Measurements from ENCODE around the gene APC. TPM values are rescaled to one million over a fixed set of nuclear protein-coding genes. Genes with fewer than 3 reads are reported as not detected.

APC gene
- total RNA-seq, 1 experiment from 2014 or later = 47.6 TPM

GRCh38 chr5:112870966-112871365 is 133.3 kb downstream of the APC start:
- Mint-ChIP-seq H3K27ac (ENCODE audit: unreplicated experiment) (no peak overlapping the region), H3K4me3 (ENCODE audit: low read depth, unreplicated experiment) (no peak overlapping the region), H3K9me3 (ENCODE audit: low read depth, unreplicated experiment) (no peaks in the 10 kb centered on the region), H3K27me3 (ENCODE audit: unreplicated experiment) (no peaks in the 10 kb centered on the region), H3K4me1 (ENCODE audit: low read depth, unreplicated experiment) (no peaks in the 10 kb centered on the region), H3K36me3 (ENCODE audit: insufficient read depth, unreplicated experiment) (peaks cover 66% of the 10 kb centered on the region)
- intact Hi-C loops (cut with micrococcal nuclease; ENCODE audit: unreplicated experiment) = no loop called here
- no peak for DNase-seq
- TF ChIP-seq CTCF (IDR thresholded peaks at IDR 0.05; ENCODE audit: unreplicated experiment) = no peak
- BruUV-seq (replicated peaks) = no TSS peak
- CTCF ChIA-PET = no interaction called here

GRCh38 chr5:112876362-112876761 is 138.7 kb downstream of the APC start:
- no peaks in the 10 kb centered on the region for H3K27me3 Mint-ChIP-seq (ENCODE audit: unreplicated experiment)
- peaks cover 22% of the 10 kb centered on the region for H3K4me1 Mint-ChIP-seq (ENCODE audit: low read depth, unreplicated experiment)
- CTCF ChIA-PET = no interaction called here
- no peaks in the 10 kb centered on the region for H3K9me3 Mint-ChIP-seq (ENCODE audit: low read depth, unreplicated experiment)
- TF ChIP-seq CTCF (IDR thresholded peaks at IDR 0.05; ENCODE audit: unreplicated experiment) = no peak
- no peak overlapping the region for H3K4me3 Mint-ChIP-seq (ENCODE audit: low read depth, unreplicated experiment)
- no peak for DNase-seq
- H3K36me3 Mint-ChIP-seq (ENCODE audit: insufficient read depth, unreplicated experiment) = peaks cover 48% of the 10 kb centered on the region
- intact Hi-C loops (cut with micrococcal nuclease; ENCODE audit: unreplicated experiment) = no loop called here
- no peak overlapping the region for H3K27ac Mint-ChIP-seq (ENCODE audit: unreplicated experiment)
- no TSS peak for BruUV-seq (replicated peaks)

GRCh38 chr5:112878101-112878500 is 140.4 kb downstream of the APC start:
- no peak for DNase-seq
- Mint-ChIP-seq H3K4me1 (ENCODE audit: low read depth, unreplicated experiment) (peaks cover 22% of the 10 kb centered on the region), H3K27ac (ENCODE audit: unreplicated experiment) (peak overlapping the region; percentile 58), H3K9me3 (ENCODE audit: low read depth, unreplicated experiment) (no peaks in the 10 kb centered on the region), H3K27me3 (ENCODE audit: unreplicated experiment) (no peaks in the 10 kb centered on the region), H3K4me3 (ENCODE audit: low read depth, unreplicated experiment) (no peak overlapping the region), H3K36me3 (ENCODE audit: insufficient read depth, unreplicated experiment) (peaks cover 45% of the 10 kb centered on the region)
- BruUV-seq (replicated peaks) = no TSS peak
- intact Hi-C loops (cut with micrococcal nuclease; ENCODE audit: unreplicated experiment) = no loop called here
- CTCF ChIA-PET = interaction anchor here (0.8 to 1.7 kb wide), 3 partner anchors 30 to 98 kb away, joined by 4 to 6 read pairs (median 5); partner anchors contain the start of genes DCP2 and REEP5
- TF ChIP-seq CTCF (IDR thresholded peaks at IDR 0.05; ENCODE audit: unreplicated experiment) = no peak

GRCh38 chr5:112878760-112879159 is 141.1 kb downstream of the APC start:
- Mint-ChIP-seq H3K27ac (ENCODE audit: unreplicated experiment) (peak overlapping the region; percentile 75), H3K9me3 (ENCODE audit: low read depth, unreplicated experiment) (no peaks in the 10 kb centered on the region), H3K4me1 (ENCODE audit: low read depth, unreplicated experiment) (peaks cover 22% of the 10 kb centered on the region), H3K36me3 (ENCODE audit: insufficient read depth, unreplicated experiment) (peaks cover 38% of the 10 kb centered on the region), H3K4me3 (ENCODE audit: low read depth, unreplicated experiment) (no peak overlapping the region), H3K27me3 (ENCODE audit: unreplicated experiment) (no peaks in the 10 kb centered on the region)
- CTCF ChIA-PET = interaction anchor here (0.8 to 1.7 kb wide), 3 partner anchors 30 to 98 kb away, joined by 4 to 6 read pairs (median 5); partner anchors contain the start of genes DCP2 and REEP5
- no peak for TF ChIP-seq CTCF (IDR thresholded peaks at IDR 0.05; ENCODE audit: unreplicated experiment)
- peak; percentile 25 for DNase-seq
- intact Hi-C loops (cut with micrococcal nuclease; ENCODE audit: unreplicated experiment) = no loop called here
- BruUV-seq (replicated peaks) = no TSS peak
